PC-9 (cell line): ENCODE results near the gene ACKR2.

Experiments
- CTCF ChIP-seq: fragments of 200-600 bp; sonication (generic); conservative IDR thresholded peaks from 2 replicates; pipeline ENCODE4 v1.6.1; 2017; ENCODE audit warnings: mixed run types, antibody characterized with exemption, mild to moderate bottlenecking, moderate library complexity
- EZH2 ChIP-seq: fragments of 200-600 bp; sonication (generic); IDR thresholded peaks from 2 replicates; pipeline ENCODE4 v1.8.0; 2017; ENCODE audit warnings: antibody characterized with exemption, low read depth

GRCh38 chr3:42762046-42762724, 47.1 kb upstream of the ACKR2 start:
- TF ChIP-seq CTCF, result no peak
- TF ChIP-seq EZH2, result no peak
